SJCRH30 (cell line): ENCODE data around the gene RIMBP3B. TPM values are rescaled to one million over a fixed set of nuclear protein-coding genes. Genes with fewer than 3 reads are reported as not detected.

Source experiments
- total RNA-seq: library from RNA; depleted of rRNA; stranded (reverse); fragments of >200 nt; shearing (Covaris generic); gene quantifications from 2 replicates; pipeline ENCODE4 v1.2.3, GENCODE V29; 2014; rRNA removed

RIMBP3B gene
- total RNA-seq, 1 experiment from 2014 or later = 0.53 TPM

Other genes starting within 250 kb of the RIMBP3B start
- gene HIC2, start 33.6 kb downstream of the RIMBP3B start, total RNA-seq = 20.8 and 21.5 TPM in 2 replicates
- gene TMEM191C, start 83.6 kb downstream of the RIMBP3B start, total RNA-seq = 0.18 and 0.67 TPM in 2 replicates
- 0.28 and 0.49 TPM in 2 replicates for gene RIMBP3C, start 167.7 kb downstream of the RIMBP3B start, total RNA-seq
- 102 and 103 TPM in 2 replicates for gene UBE2L3, start 184.0 kb downstream of the RIMBP3B start, total RNA-seq
- gene YDJC, start 246.3 kb downstream of the RIMBP3B start, total RNA-seq = 7.8 and 8.9 TPM in 2 replicates
- gene CCDC116, start 249.0 kb downstream of the RIMBP3B start, total RNA-seq = 0.38 TPM in 1 of 2 replicates, not detected in the other